Measurements from ENCODE around the gene LRP1.
A peak's percentile ranks its signal among the peaks of the same experiment; 100 is the strongest.

Gene LRP1

DNA sequence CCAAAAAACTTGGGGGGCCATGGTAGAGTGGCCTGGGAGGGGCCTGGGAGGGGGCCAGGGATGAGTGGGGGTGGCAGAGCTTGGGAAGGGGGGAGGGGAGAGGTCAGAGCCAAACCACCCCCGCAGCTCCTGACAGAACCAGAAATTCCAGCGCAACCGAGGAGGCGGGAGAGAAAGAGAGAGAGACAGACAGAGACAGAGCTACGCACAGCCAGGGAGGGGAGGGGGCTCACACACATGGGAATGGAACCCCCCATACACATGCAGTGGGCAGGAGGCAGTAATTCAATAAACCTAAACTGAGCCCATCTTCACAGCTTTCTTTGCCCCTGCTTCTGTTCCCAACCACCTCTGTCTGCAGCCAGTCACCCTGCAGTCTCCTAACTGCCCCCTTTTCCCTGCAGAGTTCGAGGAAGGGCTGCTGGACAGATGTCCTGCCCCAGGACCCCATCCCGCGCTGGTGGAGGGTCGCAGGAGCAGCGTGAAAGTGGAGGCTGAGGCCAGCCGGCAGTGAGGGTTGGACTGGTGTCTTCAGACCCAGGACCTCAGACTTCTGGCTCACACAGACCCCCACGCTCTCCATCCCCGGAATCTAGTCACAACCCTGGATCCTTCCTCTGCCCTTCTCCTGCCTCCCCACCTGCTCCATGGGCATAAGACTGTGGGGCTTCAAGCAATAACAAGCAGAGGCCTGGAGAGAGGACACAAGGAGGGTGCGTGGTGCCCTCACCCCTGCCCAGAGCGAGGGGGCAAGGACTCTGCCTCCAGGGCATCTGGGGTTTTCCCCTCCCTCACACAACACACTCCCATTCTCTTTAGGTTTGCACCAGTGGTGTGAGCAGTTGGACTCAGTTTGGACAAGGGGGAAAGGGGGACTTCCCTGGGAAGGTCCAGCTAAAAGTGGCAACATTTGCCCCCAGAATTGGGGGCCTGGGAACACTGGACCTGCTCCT, 33.8 kb upstream of the LRP1 start:
- DNase-seq = no peak

GRCh38 chr12:57095440-57095839, 32.8 kb upstream of the LRP1 start:
- no peak for DNase-seq

- no peak for DNase-seq
These were observed 32.1 kb upstream of the LRP1 start for GRCh38 chr12:57096099-57096572.

- no peak for DNase-seq
These were observed 31.3 kb upstream of the LRP1 start for GRCh38 chr12:57096748-57097553.

GRCh38 chr12:57097554-57097835, 30.8 kb upstream of the LRP1 start:
- no peak for DNase-seq

DNA sequence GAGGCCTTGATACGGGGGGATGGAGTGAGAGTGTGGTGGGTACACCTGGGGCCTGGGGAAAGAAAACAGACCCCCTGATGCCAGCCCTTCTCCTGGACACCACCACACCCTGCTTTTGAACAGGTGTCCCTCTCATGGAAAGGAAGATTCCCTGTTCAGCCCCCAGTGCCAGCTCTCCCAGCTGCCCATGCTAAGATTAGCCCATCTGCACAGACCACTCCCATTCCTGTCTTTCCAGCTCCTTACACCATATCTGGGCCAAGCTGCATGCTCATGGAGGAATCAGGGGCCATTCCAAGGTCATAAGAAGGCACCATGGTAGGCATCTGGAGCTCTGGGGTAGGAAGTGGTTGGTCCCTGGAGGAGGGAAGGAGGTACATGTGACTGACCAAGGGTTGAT, 29.7 kb upstream of the LRP1 start:
- no peak for DNase-seq

DNA sequence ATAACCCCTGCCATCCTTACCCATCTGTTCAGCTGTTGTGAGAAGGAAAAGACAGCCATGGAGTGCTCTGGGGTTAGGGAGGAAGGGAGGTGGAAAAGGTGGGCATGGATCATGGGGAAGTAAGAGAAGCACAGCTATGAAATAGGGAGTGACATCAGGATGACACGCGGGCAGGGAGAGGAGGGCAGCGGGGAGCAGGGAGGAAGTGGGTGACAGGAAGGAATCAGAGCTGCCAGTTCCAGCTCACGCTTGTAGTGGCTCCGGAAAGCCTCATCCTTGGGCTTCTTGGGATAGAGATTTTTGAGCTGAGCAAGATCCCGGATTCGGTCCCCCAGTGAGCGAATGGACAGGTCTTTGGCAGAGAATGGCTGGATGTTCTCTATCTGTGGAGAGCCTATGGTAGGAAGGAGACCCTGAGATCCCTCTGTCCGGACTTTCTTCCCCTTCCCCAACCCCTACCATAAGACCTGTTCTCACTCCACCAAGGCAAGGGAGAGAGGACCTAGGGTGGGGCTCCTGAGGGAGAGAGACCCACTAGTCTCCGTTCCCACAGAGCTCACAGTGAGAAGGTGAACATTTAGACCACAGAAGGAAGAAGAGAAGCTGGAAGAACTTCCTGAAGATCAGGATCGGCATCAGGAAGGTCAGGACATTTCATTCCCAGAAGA, 29.1 kb upstream of the LRP1 start:
- no peak for DNase-seq

GRCh38 chr12:57099766-57100165, 28.5 kb upstream of the LRP1 start:
- no peak for DNase-seq

- no peak for DNase-seq
These were observed 26.2 kb upstream of the LRP1 start for GRCh38 chr12:57101892-57102695.

DNA sequence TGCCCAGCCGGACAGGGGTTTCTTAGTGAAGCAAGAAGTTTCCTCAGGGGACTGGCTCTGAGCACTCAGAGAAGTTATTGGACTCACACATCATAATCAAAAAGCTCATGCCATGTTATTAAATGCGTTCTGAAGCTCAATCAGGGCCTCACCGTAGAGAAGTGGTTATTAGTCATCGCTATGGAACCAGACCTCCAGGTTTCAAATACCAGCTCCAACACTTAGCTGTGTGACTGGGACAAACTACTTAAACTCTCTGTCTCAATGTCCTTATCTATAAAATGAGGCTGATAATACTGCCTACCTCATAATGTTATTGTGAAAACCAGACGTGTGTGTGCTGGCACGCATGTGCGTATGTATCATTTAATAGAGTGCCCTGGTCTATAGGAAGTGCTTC, 24.4 kb upstream of the LRP1 start:
- no peak for DNase-seq

- no peak for DNase-seq
These were observed 23.9 kb upstream of the LRP1 start for GRCh38 chr12:57104292-57104910.

DNA sequence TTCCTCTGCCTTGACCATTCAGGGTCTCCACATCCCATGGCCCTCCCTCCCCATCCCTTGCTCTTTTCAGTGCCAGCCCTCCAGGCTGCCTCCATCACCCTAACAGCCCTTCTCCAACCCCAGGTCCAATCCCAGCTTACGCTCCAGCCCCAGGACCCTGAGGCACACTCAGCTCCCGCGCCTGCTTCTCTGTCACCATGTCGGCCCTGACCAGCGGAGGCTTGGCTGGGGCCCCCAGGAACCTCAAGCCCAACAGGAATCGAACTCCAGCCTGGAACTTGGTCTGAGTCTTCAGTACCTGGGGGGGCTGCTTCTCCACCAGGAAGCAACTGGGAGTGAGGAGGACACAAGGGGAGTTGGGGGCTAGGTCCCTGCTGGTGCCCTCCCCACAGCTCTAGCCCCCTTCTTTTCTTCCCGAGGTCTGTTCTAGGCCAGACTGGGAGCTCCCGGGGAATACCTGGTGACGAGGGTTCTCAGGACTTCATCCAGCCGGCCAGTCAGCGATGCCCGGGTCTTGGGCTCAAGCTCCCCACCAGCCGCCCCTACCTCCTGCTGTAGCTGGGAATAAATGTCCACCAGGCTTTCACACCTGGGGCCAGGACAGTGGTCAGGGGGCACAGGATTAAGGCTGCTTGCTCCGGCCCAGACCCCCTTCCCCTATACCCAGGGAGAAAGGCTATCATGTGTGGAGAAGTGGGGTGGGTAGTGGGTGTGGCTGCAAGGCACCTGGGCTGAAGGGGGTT, 23.1 kb upstream of the LRP1 start:
- DNase-seq = no peak

DNA sequence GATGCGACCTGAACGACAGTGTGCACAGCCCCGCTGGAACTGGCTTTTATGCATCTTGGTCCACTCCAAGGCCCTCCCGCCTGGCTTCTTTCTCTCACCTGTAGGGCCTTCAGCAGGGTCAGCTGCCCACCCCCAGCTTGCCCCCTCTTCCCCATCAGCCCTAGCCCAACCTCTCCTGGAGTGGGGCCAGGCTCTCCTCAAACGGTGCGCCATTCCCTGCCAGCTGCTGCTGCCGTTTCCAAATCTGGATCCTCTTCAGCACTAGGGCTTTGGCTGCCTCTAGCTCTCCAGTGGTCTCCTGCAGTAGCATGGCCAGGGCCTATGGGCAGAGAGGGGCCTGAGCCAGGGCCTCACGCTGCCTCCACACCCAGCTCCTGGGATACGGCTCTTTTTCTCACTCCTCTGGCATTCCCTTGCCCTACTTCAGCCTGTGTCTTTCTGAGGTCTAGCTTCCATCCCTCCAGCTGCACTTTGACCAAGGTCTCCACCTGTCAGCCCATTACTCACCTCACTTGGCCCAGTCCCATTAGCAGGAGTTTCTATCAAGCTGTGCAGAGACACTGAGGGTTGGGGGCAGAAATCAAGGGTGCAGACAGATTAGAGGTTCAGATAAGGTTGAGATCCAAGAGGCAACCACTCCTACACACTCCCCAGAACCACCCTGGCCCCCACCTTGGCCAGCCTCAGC, 22.1 kb upstream of the LRP1 start:
- DNase-seq = no peak

GRCh38 chr12:57107456-57108155, 20.7 kb upstream of the LRP1 start:
- DNase-seq = no peak

- DNase-seq = no peak
These were observed 18.8 kb upstream of the LRP1 start for GRCh38 chr12:57109207-57110103.

GRCh38 chr12:57110104-57111030, 17.9 kb upstream of the LRP1 start:
- DNase-seq = peak; percentile 81

DNA sequence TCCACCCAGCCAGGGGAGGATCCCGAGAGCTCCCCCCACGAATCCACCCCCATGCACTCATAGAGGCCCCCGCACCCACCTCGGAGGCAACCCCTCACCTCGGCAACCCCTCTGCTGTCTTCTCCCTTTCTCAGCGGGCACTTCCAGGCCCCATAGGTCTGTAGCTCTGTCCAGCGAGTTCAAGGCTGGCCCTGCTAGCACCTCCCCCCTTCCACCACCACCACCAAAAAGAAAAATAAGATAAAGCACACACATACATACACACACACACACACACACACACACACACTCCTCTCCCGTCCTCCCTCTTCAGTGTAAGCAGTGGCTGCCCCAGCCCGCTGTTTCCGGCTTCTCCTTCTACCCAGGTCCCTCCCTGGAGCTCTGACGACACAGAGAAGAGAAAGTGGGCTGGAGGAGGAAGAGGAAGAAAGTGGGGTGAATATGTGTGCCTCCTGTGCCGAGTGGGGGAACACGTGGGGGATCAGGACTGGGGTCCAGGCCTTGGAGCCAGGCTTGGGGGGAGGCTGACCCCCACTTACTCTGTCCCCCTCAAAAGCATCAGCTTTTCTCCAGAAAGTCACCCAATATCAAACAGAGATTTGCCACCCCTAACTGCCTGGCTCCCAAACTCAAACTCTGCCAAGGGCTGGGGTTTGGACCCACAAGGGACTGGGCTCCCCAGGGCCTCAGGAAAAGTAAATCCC, 17.1 kb upstream of the LRP1 start, which contains the start of gene STAT6:
Gene STAT6, minus strand, starts transcription at position 332 of the 704 bp plus-strand sequence. CDS start 3,084 bp downstream, outside the sequence.
- peak; percentile 82 for DNase-seq
